HepG2 (cell line): Measurements from ENCODE around the gene VSX1.

ENCODE experiments used
- ARNT ChIP-seq: fragments of 450-650 bp; IDR thresholded peaks from 2 replicates; pipeline ENCODE4 v1.6.1; 2017
- EZH2 ChIP-seq: conservative IDR thresholded peaks from 2 replicates; pipeline ENCODE4 v1.6.1; 2012; ENCODE audit warnings: mild to moderate bottlenecking, low read depth, low read length, moderate library complexity
- MED13 ChIP-seq: sonication (generic); formaldehyde crosslinking; IDR thresholded peaks from 2 replicates; pipeline ENCODE4 v1.5.0; 2020; ENCODE audit warnings: missing genetic modification reagents
- NCOR1 ChIP-seq: fragments of 200-600 bp; sonication (generic); IDR thresholded peaks from 2 replicates; pipeline ENCODE4 v1.7.0; 2017; ENCODE audit warnings: antibody characterized with exemption, low read length, borderline replicate concordance
- ZNF12 ChIP-seq: sonication (generic); formaldehyde crosslinking; IDR thresholded peaks from 2 replicates; pipeline ENCODE4 v1.5.0; 2020; ENCODE audit warnings: missing genetic modification reagents
- ZNF496 ChIP-seq: sonication (generic); formaldehyde crosslinking; IDR thresholded peaks from 2 replicates; pipeline ENCODE4 v1.8.1; 2023; ENCODE audit warnings: mild to moderate bottlenecking, moderate library complexity, missing genetic modification reagents; ENCODE audit not compliant: insufficient replicate concordance
- TF ChIP-seq, protein P1 (sequence below): sonication (generic); formaldehyde crosslinking; IDR thresholded peaks from 2 replicates; pipeline ENCODE4 v1.4.0; 2020; ENCODE audit warnings: mild to moderate bottlenecking, missing genetic modification reagents
- TF ChIP-seq, protein P2 (sequence below): sonication (generic); formaldehyde crosslinking; IDR thresholded peaks from 2 replicates; pipeline ENCODE4 v1.4.0; 2020; ENCODE audit warnings: missing genetic modification reagents, borderline replicate concordance
- TF ChIP-seq, protein P3 (sequence below): sonication (generic); formaldehyde crosslinking; IDR thresholded peaks from 2 replicates; pipeline ENCODE4 v1.4.0; 2020; ENCODE audit warnings: low read depth, mild to moderate bottlenecking, missing genetic modification reagents

DNA sequence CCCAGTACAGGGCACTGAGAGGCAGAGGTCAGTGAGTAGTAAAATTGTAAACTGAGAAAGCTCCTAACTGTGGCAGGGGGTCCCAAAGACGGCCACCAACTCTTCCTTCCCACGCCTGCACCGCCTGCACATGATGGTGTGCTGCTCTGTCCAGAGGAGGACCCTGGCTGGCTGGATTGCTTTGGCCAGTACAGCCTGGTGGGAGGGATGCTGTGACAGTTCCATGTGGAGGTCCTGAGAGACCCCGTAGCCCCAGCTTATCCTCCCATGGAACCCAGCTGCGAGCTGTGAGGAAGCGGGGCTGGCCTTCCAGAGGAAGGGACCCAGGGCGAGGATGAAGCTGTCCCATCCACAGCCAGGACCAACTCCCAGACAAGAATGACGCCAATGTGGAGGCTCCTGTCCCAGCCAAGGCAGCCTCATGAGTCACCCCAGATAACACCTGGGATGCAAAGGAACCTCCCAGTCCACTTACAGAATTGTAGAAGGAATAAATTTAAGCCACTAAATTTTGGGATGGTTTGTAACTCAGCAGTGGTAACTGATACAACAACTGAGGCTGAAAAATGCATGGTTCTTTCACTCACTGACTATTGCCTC is 22.0 kb downstream of the VSX1 start:
- TF ChIP-seq MED13 (CRISPR knock-in tag) (no peak), ZNF12 (CRISPR knock-in tag) (no peak), NCOR1 (no peak), ZNF496 (CRISPR knock-in tag) (no peak), EZH2 (no peak), ARNT (no peak)
- TF ChIP-seq, protein P1, sequence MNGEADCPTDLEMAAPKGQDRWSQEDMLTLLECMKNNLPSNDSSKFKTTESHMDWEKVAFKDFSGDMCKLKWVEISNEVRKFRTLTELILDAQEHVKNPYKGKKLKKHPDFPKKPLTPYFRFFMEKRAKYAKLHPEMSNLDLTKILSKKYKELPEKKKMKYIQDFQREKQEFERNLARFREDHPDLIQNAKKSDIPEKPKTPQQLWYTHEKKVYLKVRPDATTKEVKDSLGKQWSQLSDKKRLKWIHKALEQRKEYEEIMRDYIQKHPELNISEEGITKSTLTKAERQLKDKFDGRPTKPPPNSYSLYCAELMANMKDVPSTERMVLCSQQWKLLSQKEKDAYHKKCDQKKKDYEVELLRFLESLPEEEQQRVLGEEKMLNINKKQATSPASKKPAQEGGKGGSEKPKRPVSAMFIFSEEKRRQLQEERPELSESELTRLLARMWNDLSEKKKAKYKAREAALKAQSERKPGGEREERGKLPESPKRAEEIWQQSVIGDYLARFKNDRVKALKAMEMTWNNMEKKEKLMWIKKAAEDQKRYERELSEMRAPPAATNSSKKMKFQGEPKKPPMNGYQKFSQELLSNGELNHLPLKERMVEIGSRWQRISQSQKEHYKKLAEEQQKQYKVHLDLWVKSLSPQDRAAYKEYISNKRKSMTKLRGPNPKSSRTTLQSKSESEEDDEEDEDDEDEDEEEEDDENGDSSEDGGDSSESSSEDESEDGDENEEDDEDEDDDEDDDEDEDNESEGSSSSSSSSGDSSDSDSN = no peak
- TF ChIP-seq, protein P2, sequence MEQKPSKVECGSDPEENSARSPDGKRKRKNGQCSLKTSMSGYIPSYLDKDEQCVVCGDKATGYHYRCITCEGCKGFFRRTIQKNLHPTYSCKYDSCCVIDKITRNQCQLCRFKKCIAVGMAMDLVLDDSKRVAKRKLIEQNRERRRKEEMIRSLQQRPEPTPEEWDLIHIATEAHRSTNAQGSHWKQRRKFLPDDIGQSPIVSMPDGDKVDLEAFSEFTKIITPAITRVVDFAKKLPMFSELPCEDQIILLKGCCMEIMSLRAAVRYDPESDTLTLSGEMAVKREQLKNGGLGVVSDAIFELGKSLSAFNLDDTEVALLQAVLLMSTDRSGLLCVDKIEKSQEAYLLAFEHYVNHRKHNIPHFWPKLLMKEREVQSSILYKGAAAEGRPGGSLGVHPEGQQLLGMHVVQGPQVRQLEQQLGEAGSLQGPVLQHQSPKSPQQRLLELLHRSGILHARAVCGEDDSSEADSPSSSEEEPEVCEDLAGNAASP (CRISPR knock-in tag) = no peak
- TF ChIP-seq, protein P3, sequence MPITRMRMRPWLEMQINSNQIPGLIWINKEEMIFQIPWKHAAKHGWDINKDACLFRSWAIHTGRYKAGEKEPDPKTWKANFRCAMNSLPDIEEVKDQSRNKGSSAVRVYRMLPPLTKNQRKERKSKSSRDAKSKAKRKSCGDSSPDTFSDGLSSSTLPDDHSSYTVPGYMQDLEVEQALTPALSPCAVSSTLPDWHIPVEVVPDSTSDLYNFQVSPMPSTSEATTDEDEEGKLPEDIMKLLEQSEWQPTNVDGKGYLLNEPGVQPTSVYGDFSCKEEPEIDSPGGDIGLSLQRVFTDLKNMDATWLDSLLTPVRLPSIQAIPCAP (CRISPR knock-in tag) = no peak
